Large intestine (tissue), 3 donors: ENCODE measurements around the gene CDHR3. TPM values are rescaled to one million over a fixed set of nuclear protein-coding genes. Genes with fewer than 3 reads are reported as not detected.

ENCODE experiments used
- DNase-seq, 2 donors: peaks; one replicate each; pipeline versions ENCODE4 v3.0.0 to v3.0.0-alpha.2; 2013
- H3K27ac ChIP-seq: one replicate; pipeline ENCODE4 v1.5.1; 2013; ENCODE audit warnings: low read length
- H3K27me3 ChIP-seq: 2 replicates; pipeline ENCODE4 v1.6.1; 2013; ENCODE audit warnings: low read length; ENCODE audit not compliant: control insufficient read depth, insufficient read depth
- H3K36me3 ChIP-seq: 2 replicates; pipeline ENCODE4 v1.6.1; 2013; ENCODE audit warnings: low read length; ENCODE audit not compliant: control insufficient read depth, insufficient read depth
- H3K4me1 ChIP-seq: one replicate; pipeline ENCODE4 v1.6.1; 2013; ENCODE audit warnings: low read length; ENCODE audit not compliant: control insufficient read depth, insufficient read depth
- H3K4me3 ChIP-seq: one replicate; pipeline ENCODE4 v1.5.1; 2013; ENCODE audit warnings: low read length
- H3K9me3 ChIP-seq: one replicate; pipeline ENCODE4 v1.6.1; 2013; ENCODE audit warnings: mild to moderate bottlenecking, low read depth, low read length, moderate library complexity; ENCODE audit not compliant: control insufficient read depth
- WGBS: methylation state at CpG from one replicate; pipeline ENCODE4 v1.1.5; 2013; ENCODE audit warnings: low lambda C conversion rate; ENCODE audit not compliant: insufficient coverage; 5-methylcytosine and 5-hydroxymethylcytosine counted together
- polyA plus RNA-seq: library from polyadenylated mRNA; unstranded; fragments of 120-200 nt; gene quantifications from one replicate; pipeline ENCODE4 v1.2.1, GENCODE V29; 2013

CDHR3 gene
- polyA plus RNA-seq, 1 donor, result 36.0 TPM

GRCh38 chr7:106034383-106034782 is 71.3 kb downstream of the CDHR3 start:
- no peaks in the 10 kb centered on the region for H3K36me3 ChIP-seq
- H3K4me3 ChIP-seq, result no peak overlapping the region
- H3K27me3 ChIP-seq, result no peaks in the 10 kb centered on the region
- no peaks in the 10 kb centered on the region for H3K4me1 ChIP-seq
- H3K9me3 ChIP-seq, result no peaks in the 10 kb centered on the region
- DNase-seq, result no peak
- no peak overlapping the region for H3K27ac ChIP-seq
- WGBS, result no CpG with 5 or more reads among the region's 2 CpGs

GRCh38 chr7:106035568-106035967 is 72.5 kb downstream of the CDHR3 start:
- Histone ChIP-seq H3K4me1 (no peaks in the 10 kb centered on the region), H3K27me3 (no peaks in the 10 kb centered on the region), H3K36me3 (no peaks in the 10 kb centered on the region), H3K4me3 (no peak overlapping the region), H3K27ac (no peak overlapping the region), H3K9me3 (no peaks in the 10 kb centered on the region)
- no peak for DNase-seq
- WGBS, result no CpG with 5 or more reads among the region's 8 CpGs

GRCh38 chr7:106036004-106036403 is 72.9 kb downstream of the CDHR3 start:
- Histone ChIP-seq H3K27me3 (peaks cover 2% of the 10 kb centered on the region), H3K27ac (no peak overlapping the region), H3K36me3 (no peaks in the 10 kb centered on the region), H3K4me3 (no peak overlapping the region), H3K9me3 (no peaks in the 10 kb centered on the region), H3K4me1 (no peaks in the 10 kb centered on the region)
- WGBS, result 90% methylated on average over 2 of the region's 6 CpGs
- no peak for DNase-seq

GRCh38 chr7:106037489-106038176 is 74.6 kb downstream of the CDHR3 start:
- Histone ChIP-seq H3K4me1 (no peaks in the 10 kb centered on the region), H3K36me3 (no peaks in the 10 kb centered on the region), H3K27ac (no peak overlapping the region), H3K4me3 (no peak overlapping the region), H3K27me3 (peaks cover 2% of the 10 kb centered on the region), H3K9me3 (no peaks in the 10 kb centered on the region)
- DNase-seq, result no peak
- no CpG with 5 or more reads among the region's 7 CpGs for WGBS

GRCh38 chr7:106038289-106038688 is 75.2 kb downstream of the CDHR3 start:
- no peaks in the 10 kb centered on the region for H3K4me1 ChIP-seq
- 100% methylated on average over 1 of the region's 5 CpGs for WGBS
- H3K27ac ChIP-seq, result no peak overlapping the region
- H3K4me3 ChIP-seq, result no peak overlapping the region
- DNase-seq, result no peak
- peaks cover 2% of the 10 kb centered on the region for H3K27me3 ChIP-seq
- no peaks in the 10 kb centered on the region for H3K9me3 ChIP-seq
- H3K36me3 ChIP-seq, result no peaks in the 10 kb centered on the region

GRCh38 chr7:106038916-106039315 is 75.9 kb downstream of the CDHR3 start:
- Histone ChIP-seq H3K36me3 (no peaks in the 10 kb centered on the region), H3K9me3 (no peaks in the 10 kb centered on the region), H3K27ac (no peak overlapping the region), H3K4me3 (no peak overlapping the region), H3K4me1 (no peaks in the 10 kb centered on the region), H3K27me3 (peaks cover 2% of the 10 kb centered on the region)
- no CpG with 5 or more reads among the region's 12 CpGs for WGBS
- DNase-seq, result no peak

- no peaks in the 10 kb centered on the region for H3K9me3 ChIP-seq
- peaks cover 4% of the 10 kb centered on the region for H3K27me3 ChIP-seq
- H3K4me1 ChIP-seq, result no peaks in the 10 kb centered on the region
- DNase-seq, result no peak
- no CpG with 5 or more reads among the region's 13 CpGs for WGBS
- H3K4me3 ChIP-seq, result no peak overlapping the region
- no peaks in the 10 kb centered on the region for H3K36me3 ChIP-seq
- no peak overlapping the region for H3K27ac ChIP-seq
These were observed 76.5 kb downstream of the CDHR3 start for GRCh38 chr7:106039486-106040060.

GRCh38 chr7:106041140-106041717 is 78.2 kb downstream of the CDHR3 start:
- Histone ChIP-seq H3K4me3 (no peak overlapping the region), H3K27me3 (peaks cover 9% of the 10 kb centered on the region), H3K27ac (no peak overlapping the region), H3K36me3 (no peaks in the 10 kb centered on the region), H3K4me1 (no peaks in the 10 kb centered on the region), H3K9me3 (no peaks in the 10 kb centered on the region)
- DNase-seq, result peak in 1 of 2 donors; percentile 12
- no CpG with 5 or more reads among the region's 6 CpGs for WGBS

GRCh38 chr7:106042196-106042611 is 79.1 kb downstream of the CDHR3 start:
- H3K36me3 ChIP-seq, result no peaks in the 10 kb centered on the region
- WGBS, result no CpG with 5 or more reads among the region's 4 CpGs
- DNase-seq, result no peak
- no peaks in the 10 kb centered on the region for H3K4me1 ChIP-seq
- peaks cover 9% of the 10 kb centered on the region for H3K27me3 ChIP-seq
- H3K4me3 ChIP-seq, result no peak overlapping the region
- no peak overlapping the region for H3K27ac ChIP-seq
- H3K9me3 ChIP-seq, result no peaks in the 10 kb centered on the region

- Histone ChIP-seq H3K36me3 (no peaks in the 10 kb centered on the region), H3K4me3 (no peak overlapping the region), H3K9me3 (no peaks in the 10 kb centered on the region), H3K27ac (no peak overlapping the region), H3K4me1 (no peaks in the 10 kb centered on the region), H3K27me3 (peaks cover 9% of the 10 kb centered on the region)
- WGBS, result no CpG with 5 or more reads among the region's 2 CpGs
- no peak for DNase-seq
These were observed 82.1 kb downstream of the CDHR3 start for GRCh38 chr7:106045139-106045538.
